ENCODE measurements around the gene SLC66A2. TPM values are rescaled to one million over a fixed set of nuclear protein-coding genes. Genes with fewer than 3 reads are reported as not detected.
A peak's percentile ranks its signal among the peaks of the same experiment; 100 is the strongest.

The SLC66A2 gene
- total and polyA plus RNA-seq, 2 of the 13 experiments (the other 11 are each of a cell fraction or from before 2014, with no cell fraction given): 33.5 to 41.9 TPM

DNA sequence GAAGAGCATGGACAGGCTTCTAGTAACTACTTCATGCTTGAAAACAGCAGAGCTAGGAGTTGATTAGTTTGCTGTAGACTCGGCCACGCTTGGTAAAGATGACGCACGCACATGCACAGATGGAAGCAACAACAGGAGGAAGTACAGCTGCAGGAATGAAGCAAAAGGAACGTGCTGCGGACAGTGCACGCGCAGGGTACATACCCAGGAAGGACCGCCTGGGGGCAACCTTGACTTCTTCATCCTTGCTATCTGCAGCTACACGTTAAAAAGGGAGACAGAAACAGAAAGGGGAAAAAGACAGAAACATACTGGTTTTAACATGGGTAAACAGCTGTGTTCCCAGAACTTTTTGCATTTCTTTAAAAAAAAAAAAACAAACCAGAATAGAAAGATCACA lies 17.7 kb downstream of the SLC66A2 start (continued):
- TF ChIP-seq ZBTB14 (CRISPR knock-in tag; IDR thresholded peaks at IDR 0.05) (peak; percentile 79), BORCS8-MEF2B (CRISPR knock-in tag; IDR thresholded peaks at IDR 0.05) (no peak), RFX3 (CRISPR knock-in tag; IDR thresholded peaks at IDR 0.05) (no peak), BRD4 (CRISPR knock-in tag; IDR thresholded peaks at IDR 0.05) (no peak), FOXP1 (IDR thresholded peaks at IDR 0.05) (no peak), FOXP1 (CRISPR knock-in tag; IDR thresholded peaks at IDR 0.05) (peak; percentile 31; the same call in 1 of the 2 replicates), ARID2 (CRISPR knock-in tag; IDR thresholded peaks at IDR 0.05; ENCODE audit: borderline replicate concordance) (no peak), ZEB1 (IDR thresholded peaks at IDR 0.05; ENCODE audit: insufficient replicate concordance, low read depth) (no peak), KDM5B (CRISPR knock-in tag; IDR thresholded peaks at IDR 0.05; ENCODE audit: borderline replicate concordance) (no peak), HMG20B (CRISPR knock-in tag; conservative IDR thresholded peaks at IDR 0.05) (no peak)
- TF ChIP-seq, protein P1, sequence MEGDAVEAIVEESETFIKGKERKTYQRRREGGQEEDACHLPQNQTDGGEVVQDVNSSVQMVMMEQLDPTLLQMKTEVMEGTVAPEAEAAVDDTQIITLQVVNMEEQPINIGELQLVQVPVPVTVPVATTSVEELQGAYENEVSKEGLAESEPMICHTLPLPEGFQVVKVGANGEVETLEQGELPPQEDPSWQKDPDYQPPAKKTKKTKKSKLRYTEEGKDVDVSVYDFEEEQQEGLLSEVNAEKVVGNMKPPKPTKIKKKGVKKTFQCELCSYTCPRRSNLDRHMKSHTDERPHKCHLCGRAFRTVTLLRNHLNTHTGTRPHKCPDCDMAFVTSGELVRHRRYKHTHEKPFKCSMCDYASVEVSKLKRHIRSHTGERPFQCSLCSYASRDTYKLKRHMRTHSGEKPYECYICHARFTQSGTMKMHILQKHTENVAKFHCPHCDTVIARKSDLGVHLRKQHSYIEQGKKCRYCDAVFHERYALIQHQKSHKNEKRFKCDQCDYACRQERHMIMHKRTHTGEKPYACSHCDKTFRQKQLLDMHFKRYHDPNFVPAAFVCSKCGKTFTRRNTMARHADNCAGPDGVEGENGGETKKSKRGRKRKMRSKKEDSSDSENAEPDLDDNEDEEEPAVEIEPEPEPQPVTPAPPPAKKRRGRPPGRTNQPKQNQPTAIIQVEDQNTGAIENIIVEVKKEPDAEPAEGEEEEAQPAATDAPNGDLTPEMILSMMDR (CRISPR knock-in tag; IDR thresholded peaks at IDR 0.05): peak; percentile 91
- TF ChIP-seq, protein P2, sequence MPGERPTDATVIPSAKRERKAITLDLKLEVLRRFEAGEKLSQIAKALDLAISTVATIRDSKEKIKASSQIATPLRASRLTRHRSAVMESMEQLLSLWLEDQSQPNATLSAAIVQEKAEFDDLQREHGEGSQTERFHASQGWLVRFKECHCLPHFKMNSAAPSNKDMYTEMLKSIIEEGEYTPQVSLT (CRISPR knock-in tag; IDR thresholded peaks at IDR 0.05; ENCODE audit: borderline replicate concordance, low read depth): 0 out of 2 replicates have a peak, but pooled peaks have one; percentile 6
- TF ChIP-seq, protein P3, sequence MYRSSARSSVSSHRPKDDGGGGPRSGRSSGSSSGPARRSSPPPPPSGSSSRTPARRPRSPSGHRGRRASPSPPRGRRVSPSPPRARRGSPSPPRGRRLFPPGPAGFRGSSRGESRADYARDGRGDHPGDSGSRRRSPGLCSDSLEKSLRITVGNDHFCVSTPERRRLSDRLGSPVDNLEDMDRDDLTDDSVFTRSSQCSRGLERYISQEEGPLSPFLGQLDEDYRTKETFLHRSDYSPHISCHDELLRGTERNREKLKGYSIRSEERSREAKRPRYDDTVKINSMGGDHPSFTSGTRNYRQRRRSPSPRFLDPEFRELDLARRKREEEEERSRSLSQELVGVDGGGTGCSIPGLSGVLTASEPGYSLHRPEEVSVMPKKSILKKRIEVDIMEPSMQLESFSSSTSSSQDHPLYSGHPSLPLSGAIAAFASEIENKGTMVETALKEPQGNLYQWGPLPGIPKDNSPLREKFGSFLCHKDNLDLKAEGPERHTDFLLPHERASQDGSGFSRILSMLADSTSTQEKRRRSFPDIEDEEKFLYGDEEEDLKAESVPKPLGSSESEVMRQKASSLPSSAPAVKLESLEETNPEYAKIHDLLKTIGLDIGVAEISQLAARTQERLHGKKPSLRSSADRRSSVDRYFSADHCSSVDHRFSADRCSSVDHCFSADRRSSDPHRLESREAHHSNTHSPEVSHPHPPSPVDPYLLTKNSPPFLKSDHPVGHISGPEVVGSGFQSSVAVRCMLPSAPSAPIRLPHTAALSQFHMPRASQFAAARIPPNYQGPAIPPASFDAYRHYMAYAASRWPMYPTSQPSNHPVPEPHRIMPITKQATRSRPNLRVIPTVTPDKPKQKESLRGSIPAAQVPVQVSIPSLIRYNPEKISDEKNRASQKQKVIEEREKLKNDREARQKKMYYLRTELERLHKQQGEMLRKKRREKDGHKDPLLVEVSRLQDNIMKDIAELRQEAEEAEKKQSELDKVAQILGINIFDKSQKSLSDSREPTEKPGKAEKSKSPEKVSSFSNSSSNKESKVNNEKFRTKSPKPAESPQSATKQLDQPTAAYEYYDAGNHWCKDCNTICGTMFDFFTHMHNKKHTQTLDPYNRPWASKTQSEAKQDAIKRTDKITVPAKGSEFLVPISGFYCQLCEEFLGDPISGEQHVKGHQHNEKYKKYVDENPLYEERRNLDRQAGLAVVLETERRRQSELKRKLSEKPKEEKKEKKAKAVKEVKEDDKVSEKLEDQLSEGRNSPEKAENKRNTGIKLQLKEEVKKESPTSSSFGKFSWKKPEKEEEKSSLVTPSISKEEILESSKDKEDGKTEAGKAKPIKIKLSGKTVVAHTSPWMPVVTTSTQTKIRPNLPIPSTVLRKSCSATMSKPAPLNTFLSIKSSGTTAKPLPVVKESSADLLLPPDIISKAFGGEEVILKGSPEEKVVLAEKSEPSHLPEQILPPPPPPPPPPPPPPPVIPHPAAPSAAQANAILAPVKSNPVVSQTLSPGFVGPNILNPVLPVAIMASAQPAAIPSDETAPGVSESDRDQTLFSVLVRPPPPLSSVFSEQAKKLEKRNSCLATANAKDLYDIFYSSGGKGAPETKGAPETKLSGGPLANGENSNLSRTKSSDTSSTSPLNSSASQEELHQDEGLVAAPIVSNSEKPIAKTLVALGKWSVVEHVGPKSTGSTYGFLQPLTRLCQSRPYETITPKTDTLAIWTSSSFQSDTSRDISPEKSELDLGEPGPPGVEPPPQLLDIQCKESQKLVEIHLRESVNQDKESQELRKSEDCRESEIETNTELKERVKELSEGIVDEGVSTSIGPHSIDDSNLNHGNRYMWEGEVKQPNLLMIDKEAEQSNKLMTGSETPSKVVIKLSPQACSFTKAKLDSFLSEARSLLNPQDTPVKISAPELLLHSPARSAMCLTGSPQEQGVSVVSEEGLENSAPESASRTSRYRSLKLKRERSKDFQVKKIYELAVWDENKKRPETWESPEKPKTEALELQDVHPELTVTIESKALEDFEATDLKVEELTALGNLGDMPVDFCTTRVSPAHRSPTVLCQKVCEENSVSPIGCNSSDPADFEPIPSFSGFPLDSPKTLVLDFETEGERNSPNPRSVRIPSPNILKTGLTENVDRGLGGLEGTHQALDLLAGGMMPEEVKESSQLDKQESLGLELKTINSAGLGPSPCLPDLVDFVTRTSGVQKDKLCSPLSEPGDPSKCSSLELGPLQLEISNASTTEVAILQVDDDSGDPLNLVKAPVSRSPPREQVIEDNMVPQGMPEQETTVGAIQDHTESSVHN (CRISPR knock-in tag; IDR thresholded peaks at IDR 0.05): no peak
- TF ChIP-seq, protein P4, sequence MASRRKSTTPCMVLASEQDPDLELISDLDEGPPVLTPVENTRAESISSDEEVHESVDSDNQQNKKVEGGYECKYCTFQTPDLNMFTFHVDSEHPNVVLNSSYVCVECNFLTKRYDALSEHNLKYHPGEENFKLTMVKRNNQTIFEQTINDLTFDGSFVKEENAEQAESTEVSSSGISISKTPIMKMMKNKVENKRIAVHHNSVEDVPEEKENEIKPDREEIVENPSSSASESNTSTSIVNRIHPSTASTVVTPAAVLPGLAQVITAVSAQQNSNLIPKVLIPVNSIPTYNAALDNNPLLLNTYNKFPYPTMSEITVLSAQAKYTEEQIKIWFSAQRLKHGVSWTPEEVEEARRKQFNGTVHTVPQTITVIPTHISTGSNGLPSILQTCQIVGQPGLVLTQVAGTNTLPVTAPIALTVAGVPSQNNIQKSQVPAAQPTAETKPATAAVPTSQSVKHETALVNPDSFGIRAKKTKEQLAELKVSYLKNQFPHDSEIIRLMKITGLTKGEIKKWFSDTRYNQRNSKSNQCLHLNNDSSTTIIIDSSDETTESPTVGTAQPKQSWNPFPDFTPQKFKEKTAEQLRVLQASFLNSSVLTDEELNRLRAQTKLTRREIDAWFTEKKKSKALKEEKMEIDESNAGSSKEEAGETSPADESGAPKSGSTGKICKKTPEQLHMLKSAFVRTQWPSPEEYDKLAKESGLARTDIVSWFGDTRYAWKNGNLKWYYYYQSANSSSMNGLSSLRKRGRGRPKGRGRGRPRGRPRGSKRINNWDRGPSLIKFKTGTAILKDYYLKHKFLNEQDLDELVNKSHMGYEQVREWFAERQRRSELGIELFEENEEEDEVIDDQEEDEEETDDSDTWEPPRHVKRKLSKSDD (CRISPR knock-in tag; IDR thresholded peaks at IDR 0.05; ENCODE audit: low read depth): 0 out of 2 replicates have a peak, but pooled peaks have one; percentile 44
